K562 (cell line): ENCODE measurements around the gene DENND6B. TPM values are rescaled to one million over a fixed set of nuclear protein-coding genes. Genes with fewer than 3 reads are reported as not detected.

Source experiments
- ATAC-seq: fragments of 200-7000 bp; cut with Tn5 transposase; 3 replicates; pipeline ENCODE4 v1.9.1; 2020; ENCODE audit warnings: moderate library complexity
- BruUV-seq: library from RNA; stranded (reverse); fragments of 400-500 nt; replicated peaks from 2 replicates; lab custom pipeline; 2021; lab: Mats Ljungman, UMichigan
- CTCF ChIA-PET: fragments of 300-600 bp; formaldehyde crosslinking; extraction: SDS; loops from one replicate; lab custom pipeline; 2021; ENCODE audit warnings: low intra/inter-chr PET ratio; lab: Yijun Ruan, JAX
- POLR2A ChIA-PET: fragments of 300-600, 350-650 bp; sonication (Branson Sonifier 250); formaldehyde crosslinking; extraction: SDS; loops from one replicate; lab custom pipeline; 2021; ENCODE audit warnings: antibody characterized with exemption, inconsistent platforms; lab: Yijun Ruan, JAX
- DNase-seq, 4 experiments: peaks; one replicate each; pipeline versions ENCODE4 v3.0.0 to v3.0.0-alpha.2; 2011 to 2018; ENCODE audit warnings: low spot score in 3 of 4, mixed read lengths in 3 of 4; ENCODE audit errors: extremely low read depth in 1 of 4
- FAIRE-seq: peaks from 2 replicates; lab custom pipeline; 2011; peaks lifted over from hg19 to GRCh38; lab: Jason Lieb, UNC
- H2AFZ ChIP-seq: 2 replicates; pipeline ENCODE4 v1.6.0; 2011; ENCODE audit warnings: low read depth, low read length, control low read depth, inconsistent platforms
- H3K27ac ChIP-seq: fragments of 200-600 bp; 3 replicates; pipeline ENCODE4 v1.8.0; 2011; ENCODE audit warnings: low read depth, mild to moderate bottlenecking, control low read depth, inconsistent platforms, low read length, moderate library complexity, mixed read lengths; ENCODE audit errors: extremely low read depth
- H3K27me3 ChIP-seq, 2 experiments: fragments of 300-600 bp in 1 of 2; 2 replicates in 1 of 2; 3 replicates in 1 of 2; pipeline versions ENCODE4 v1.6.0 to v1.8.0; 2011; ENCODE audit warnings: inconsistent platforms in 2 of 2, low read length in 2 of 2, mild to moderate bottlenecking in 1 of 2, mixed read lengths in 1 of 2, moderate library complexity in 1 of 2; ENCODE audit not compliant: control insufficient read depth in 2 of 2, insufficient read depth in 2 of 2
- H3K36me3 ChIP-seq: fragments of 300-600 bp; 3 replicates; pipeline ENCODE4 v1.8.0; 2011; ENCODE audit warnings: mild to moderate bottlenecking, low read length, inconsistent platforms; ENCODE audit not compliant: control insufficient read depth, insufficient read depth
- H3K4me1 ChIP-seq, 2 experiments: fragments of 200-600 bp in 1 of 2; replicated peaks in 1 of 2; 2 replicates in 1 of 2; 3 replicates in 1 of 2; pipeline versions ENCODE4 v1.5.1 to v1.8.0; 2011; ENCODE audit warnings: inconsistent platforms in 2 of 2, low read length in 2 of 2, mild to moderate bottlenecking in 1 of 2, mixed read lengths in 1 of 2, moderate library complexity in 1 of 2; ENCODE audit not compliant: control insufficient read depth in 2 of 2, insufficient read depth in 2 of 2
- H3K4me2 ChIP-seq: 2 replicates; pipeline ENCODE4 v1.6.1; 2011; ENCODE audit warnings: low read length, control low read depth, inconsistent platforms, mixed read lengths; ENCODE audit not compliant: insufficient read depth
- H3K4me3 ChIP-seq: fragments of 200-600 bp; sonication (generic), shearing (Covaris generic); 2 replicates; pipeline ENCODE4 v1.5.1; 2016; ENCODE audit warnings: control low read depth, inconsistent platforms
- H3K79me2 ChIP-seq: fragments of 200-600 bp; 3 replicates; pipeline ENCODE4 v1.8.0; 2011; ENCODE audit warnings: low read length, inconsistent platforms; ENCODE audit not compliant: control insufficient read depth, insufficient read depth
- H3K9ac ChIP-seq, 2 experiments: 2 replicates each; pipeline versions ENCODE4 v1.6.0 to v1.6.1; 2011; ENCODE audit warnings: low read depth in 2 of 2, low read length in 2 of 2, control low read depth in 1 of 2, inconsistent platforms in 1 of 2, mild to moderate bottlenecking in 1 of 2, mixed read lengths in 1 of 2; ENCODE audit not compliant: insufficient read depth in 1 of 2
- H3K9me1 ChIP-seq: one replicate; pipeline ENCODE4 v1.6.0; 2011; ENCODE audit warnings: inconsistent platforms, mild to moderate bottlenecking, low read length, moderate library complexity; ENCODE audit not compliant: control insufficient read depth, insufficient read depth
- H3K9me3 ChIP-seq: replicated peaks from 2 replicates; pipeline ENCODE4 v1.5.1; 2011; ENCODE audit warnings: low read depth, low read length, inconsistent platforms; ENCODE audit not compliant: control insufficient read depth, insufficient read depth
- H4K20me1 ChIP-seq: replicated peaks from 2 replicates; pipeline ENCODE4 v1.6.1; 2011; ENCODE audit warnings: low read length, inconsistent platforms, mixed read lengths; ENCODE audit not compliant: control insufficient read depth, insufficient read depth
- CEBPB ChIP-seq: fragments of 450-650 bp; IDR thresholded peaks from 2 replicates; pipeline ENCODE4 v1.6.1; 2016; ENCODE audit warnings: missing genetic modification characterization, missing compliant biosample characterization
- E2F3 ChIP-seq: fragments of 250-450 bp; sonication (Bioruptor Pico); IDR thresholded peaks from 2 replicates; pipeline ENCODE4 v1.4.0; 2020; ENCODE audit warnings: mild to moderate bottlenecking
- E2F4 ChIP-seq: sonication (generic); formaldehyde crosslinking; IDR thresholded peaks from 2 replicates; pipeline ENCODE4 v1.8.0; 2022; ENCODE audit warnings: mild to moderate bottlenecking, low read depth, missing genetic modification reagents
- E2F6 ChIP-seq, 2 experiments: IDR thresholded peaks; 2 replicates each; pipeline ENCODE4 v1.6.1; 2011; ENCODE audit warnings: borderline replicate concordance in 1 of 2, control low read depth in 1 of 2, low read depth in 1 of 2, low read length in 1 of 2, mild to moderate bottlenecking in 1 of 2, mixed read lengths in 1 of 2, moderate library complexity in 1 of 2; ENCODE audit not compliant: insufficient read depth in 1 of 2, insufficient read length in 1 of 2, poor library complexity in 1 of 2, severe bottlenecking in 1 of 2; ENCODE audit errors: extremely low read depth in 1 of 2
- FOXA3 ChIP-seq, 2 experiments: fragments of 450-650 bp in 1 of 2; sonication (generic) in 1 of 2; formaldehyde crosslinking; IDR thresholded peaks in 1 of 2; conservative IDR thresholded peaks in 1 of 2; 2 replicates each; pipeline versions ENCODE4 v1.4.0 to v1.8.0; 2020 to 2022; ENCODE audit warnings: mild to moderate bottlenecking in 2 of 2, missing genetic modification reagents in 1 of 2
- GABPB2 ChIP-seq: fragments of 250-450 bp; sonication (Bioruptor Pico); conservative IDR thresholded peaks from 2 replicates; pipeline ENCODE4 v1.5.1; 2021; ENCODE audit warnings: mild to moderate bottlenecking
- GATA2 ChIP-seq: sonication (generic); formaldehyde crosslinking; IDR thresholded peaks from 2 replicates; pipeline ENCODE4 v1.4.0; 2020; ENCODE audit warnings: mild to moderate bottlenecking, missing genetic modification reagents
- GATAD2B ChIP-seq: fragments of 450-650 bp; IDR thresholded peaks from 2 replicates; pipeline ENCODE4 v1.6.1; 2017; ENCODE audit warnings: mild to moderate bottlenecking, borderline replicate concordance
- IRF1 ChIP-seq: sonication (generic); formaldehyde crosslinking; IDR thresholded peaks from 2 replicates; pipeline ENCODE4 v1.8.0; 2022; ENCODE audit warnings: missing genetic modification reagents, mild to moderate bottlenecking, borderline replicate concordance
- NFRKB ChIP-seq: fragments of 450-650 bp; IDR thresholded peaks from 2 replicates; pipeline ENCODE4 v1.6.1; 2016; ENCODE audit warnings: low read depth
- NR4A1 ChIP-seq, 2 experiments: fragments of 250-450 bp in 1 of 2; fragments of 450-650 bp in 1 of 2; sonication (Bioruptor Pico) in 1 of 2; IDR thresholded peaks; 2 replicates each; pipeline versions ENCODE4 v1.4.0 to v1.6.1; 2016 to 2020; ENCODE audit warnings: mild to moderate bottlenecking in 2 of 2, missing compliant biosample characterization in 1 of 2, missing genetic modification characterization in 1 of 2, moderate library complexity in 1 of 2
- SIRT6 ChIP-seq: IDR thresholded peaks from one replicate; pipeline ENCODE4 v1.6.1; 2012; ENCODE audit warnings: low read depth, mild to moderate bottlenecking, control low read depth, inconsistent platforms, low read length, moderate library complexity
- SMAD4 ChIP-seq: fragments of 250-450 bp; sonication (Bioruptor Pico); conservative IDR thresholded peaks from 2 replicates; pipeline ENCODE4 v1.8.0; 2021; ENCODE audit warnings: inconsistent platforms, mild to moderate bottlenecking, moderate library complexity
- ZFX ChIP-seq: sonication (generic); formaldehyde crosslinking; IDR thresholded peaks from 2 replicates; pipeline ENCODE4 v1.8.0; 2022; ENCODE audit warnings: mild to moderate bottlenecking, missing genetic modification reagents, moderate library complexity
- ZNF589 ChIP-seq: fragments of 200-800 bp; sonication (Bioruptor generic); IDR thresholded peaks from 2 replicates; pipeline ENCODE4 v1.6.1; 2016; ENCODE audit warnings: low read depth, missing genetic modification characterization, missing compliant biosample characterization
- WGBS: fragments of 100-300 bp; shearing (Covaris generic); methylation state at CpG from one replicate; pipeline ENCODE4 v1.1.6; 2016; ENCODE audit warnings: low coverage, mixed read lengths; ENCODE audit not compliant: insufficient coverage; ENCODE audit errors: missing lambda C conversion rate; 5-methylcytosine and 5-hydroxymethylcytosine counted together
- in situ Hi-C: fragments of 300-500 bp; cut with MboI; formaldehyde crosslinking; loops from 4 replicates; pipeline ENCODE4 v1.15.0; 2018; ENCODE audit warnings: inconsistent platforms, mixed read lengths
- intact Hi-C: fragments of 100-400 bp; cut with micrococcal nuclease; formaldehyde crosslinking; loops from 2 replicates; pipeline ENCODE4 v1.14.2; 2022
- polyA plus RNA-seq, 8 experiments: library from polyadenylated mRNA; depleted of rRNA in 4 of 8; stranded (reverse) in 5 of 8; unstranded in 3 of 8; fragments of >200 nt; fragmentation: Nextera tagmentation in 2 of 8; fragmentation: Illumina TruSeq in 1 of 8; extraction: Ambion mirVana in 2 of 8; extraction: Trizol in 1 of 8; gene quantifications; 2 replicates each; pipeline versions ENCODE4 v1.2.1 to v1.2.3, GENCODE V29; 2011 to 2014; ENCODE audit warnings: inconsistent platforms in 1 of 8, missing spikeins in 1 of 8
- total RNA-seq, 7 experiments: library from RNA; depleted of rRNA in 6 of 7; stranded (reverse); fragments of >200 nt in 6 of 7; fragmentation: Illumina TruSeq in 2 of 7; extraction: Trizol in 2 of 7; gene quantifications; 2 replicates each; pipeline versions ENCODE4 v1.2.1 to v1.2.3, GENCODE V29; 2011 to 2021; ENCODE audit warnings: low replicate concordance in 1 of 7

Gene DENND6B
- total and polyA plus RNA-seq, 9 of the 15 experiments (the other 6 are each of a cell fraction or from before 2014, with no cell fraction given): 0.07 to 3.7 (median 1.5) TPM

GRCh38 chr22:50329236-50329635, 2.4 kb upstream of the DENND6B start (continued):
- TF ChIP-seq ZNF589 (CRISPR knock-in tag): no peak

GRCh38 chr22:50327711-50328019, 853 bp upstream of the DENND6B start:
- no peaks in the 10 kb centered on the region for H3K9me3 ChIP-seq
- CTCF ChIA-PET: no interaction called here
- peak overlapping the region; percentile 83 for H2AFZ ChIP-seq
- no peak for DNase-seq
- H3K9me1 ChIP-seq: no peaks in the 10 kb centered on the region
- H3K27me3 ChIP-seq: no peaks in the 10 kb centered on the region
- peak overlapping the region; percentile 92 to 98 for H3K9ac ChIP-seq
- no peak for ATAC-seq
- H3K27ac ChIP-seq: peak overlapping the region; percentile 88
- peaks cover 2 to 28% of the 10 kb centered on the region in 2 experiments; a peak in 4 of 5 replicates for H3K4me1 ChIP-seq
- H3K4me3 ChIP-seq: peak overlapping the region; percentile 60
- H3K36me3 ChIP-seq: no peaks in the 10 kb centered on the region
- H3K4me2 ChIP-seq: peak overlapping the region; percentile 81
- in situ Hi-C loops: loop anchor here (5.0 kb wide), 1 partner anchor 55 kb away; the partner anchor contains the start of gene MAPK11
- no peaks in the 10 kb centered on the region for H4K20me1 ChIP-seq
- POLR2A ChIA-PET: interaction anchor here (0.6 to 1.0 kb wide), 3 partner anchors 35 to 381 kb away, joined by 3 read pairs; no protein-coding TSS in a partner anchor
- FAIRE-seq: no peak
- intact Hi-C loops: loop anchor here (5.0 kb wide), 1 partner anchor 55 kb away; the partner anchor contains the start of gene MAPK11
- 40% methylated on average over 15 of the region's 22 CpGs for WGBS
- no TSS peak for BruUV-seq
- peaks cover 31% of the 10 kb centered on the region for H3K79me2 ChIP-seq
- TF ChIP-seq IRF1 (CRISPR knock-in tag) (no peak), E2F6 (IDR thresholded peaks at IDR 0.05; ENCODE audit: borderline replicate concordance in 1 of 2, extremely low read depth in 1 of 2, insufficient read depth in 1 of 2, insufficient read length in 1 of 2, low read depth in 1 of 2, low read length in 1 of 2, poor library complexity in 1 of 2, severe bottlenecking in 1 of 2) (peak in 1 of 2 experiments; percentile 7), GATAD2B (peak; percentile 24; the same call in 1 of the 2 replicates), E2F4 (CRISPR knock-in tag) (no peak; the same call in 1 of the 2 replicates), FOXA3 (CRISPR knock-in tag; conservative IDR thresholded peaks at IDR 0.05 in 1 of 2, IDR thresholded peaks at IDR 0.05 in 1 of 2) (0 out of 4 replicates have a peak, but pooled peaks of 1 of the 2 experiments have one; percentile 11), CEBPB (tag) (no peak), SMAD4 (CRISPR knock-in tag) (peak; percentile 15; the same call in 1 of the 2 replicates), E2F3 (CRISPR knock-in tag) (0 out of 2 replicates have a peak, but pooled peaks have one; percentile 23), NR4A1 (CRISPR knock-in tag; IDR thresholded peaks at IDR 0.05) (no peak), NR4A1 (tag; IDR thresholded peaks at IDR 0.05) (0 out of 2 replicates have a peak, but pooled peaks have one; percentile 3), ZFX (CRISPR knock-in tag) (peak; percentile 8; the same call in 1 of the 2 replicates), NFRKB (0 out of 2 replicates have a peak, but pooled peaks have one; percentile 37), GABPB2 (CRISPR knock-in tag) (no peak), SIRT6 (no peak), GATA2 (CRISPR knock-in tag) (no peak)
